Peyer's patch (tissue), 4 donors: ENCODE results near the gene AEBP2. TPM values are rescaled to one million over a fixed set of nuclear protein-coding genes. Genes with fewer than 3 reads are reported as not detected.

Source experiments
- DNase-seq, 3 donors: peaks; one replicate each; pipeline ENCODE4 v3.0.0-alpha.2; 2017 to 2019
- H3K27ac ChIP-seq, 4 donors: fragments of 200-600 bp; sonication (generic); one replicate each; pipeline ENCODE4 v1.5.1; 2016 to 2019
- H3K27me3 ChIP-seq, 2 donors: fragments of 200-600 bp; sonication (generic); one replicate each; pipeline ENCODE4 v1.5.1; 2019
- H3K36me3 ChIP-seq, 3 donors: fragments of 200-600 bp; sonication (generic); one replicate each; pipeline ENCODE4 v1.5.1; 2016 to 2019
- H3K4me1 ChIP-seq, 4 donors: fragments of 200-600 bp; sonication (generic); one replicate each; pipeline ENCODE4 v1.5.1; 2016 to 2019
- H3K4me3 ChIP-seq, 4 donors: fragments of 200-600 bp; sonication (generic); 1 replicate in 3 of 4; 2 replicates in 1 of 4; pipeline ENCODE4 v1.5.1; 2016 to 2019; ENCODE audit warnings: mild to moderate bottlenecking in 1 of 4
- H3K9me3 ChIP-seq, 4 donors: fragments of 200-600 bp; sonication (generic); one replicate each; pipeline ENCODE4 v1.5.1; 2016 to 2019; ENCODE audit warnings: mild to moderate bottlenecking in 1 of 4
- POLR2A ChIP-seq, 2 donors: fragments of 450-650 bp; IDR thresholded peaks; one replicate each; pipeline ENCODE4 v1.5.1; 2017; ENCODE audit warnings: antibody characterized with exemption in 2 of 2, mild to moderate bottlenecking in 2 of 2, moderate library complexity in 2 of 2
- total RNA-seq, 4 donors: library from RNA; depleted of rRNA; stranded (reverse); fragments of >200 nt; gene quantifications; one replicate each; pipeline ENCODE4 v1.1.0, GENCODE V29; 2016
- TF ChIP-seq, protein P1 (sequence below), 6 experiments: fragments of 450-650 bp in 4 of 6; fragments of 200-600 bp in 2 of 6; sonication (generic) in 1 of 6; IDR thresholded peaks; one replicate each; pipeline ENCODE4 v1.5.1; 2017 to 2019; ENCODE audit warnings: antibody characterized with exemption in 6 of 6, mild to moderate bottlenecking in 3 of 6, moderate library complexity in 1 of 6

AEBP2 gene
- total RNA-seq, 4 donors from 2014 or later: 22.9 to 58.4 (median 42.3) TPM

DNA sequence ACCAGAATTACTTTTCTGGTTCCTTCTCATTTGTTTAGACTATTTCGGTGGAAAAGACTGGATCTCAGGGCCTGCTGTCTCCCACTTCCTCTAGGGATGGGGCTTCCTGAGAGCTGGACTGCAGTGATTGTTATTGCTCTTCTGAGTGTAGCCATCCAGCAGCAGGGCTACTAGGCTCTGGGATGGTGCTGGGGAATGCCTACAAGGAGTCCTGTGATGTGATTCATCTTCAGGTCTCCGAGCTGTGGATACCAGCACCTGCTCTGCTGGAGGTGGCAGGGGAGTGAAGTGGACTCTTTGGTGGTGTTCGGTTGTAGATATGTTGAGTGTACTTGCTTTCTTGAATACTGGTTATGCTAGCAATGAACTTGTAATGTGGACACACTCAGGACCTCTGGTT lies 42.7 kb downstream of the AEBP2 start:
- peaks cover 0 to 8% (median 3%) of the 10 kb centered on the region in 4 donors for H3K9me3 ChIP-seq
- H3K27ac ChIP-seq: no peak overlapping the region
- peaks cover 0 to 6% (median 0%) of the 10 kb centered on the region in 4 donors for H3K4me1 ChIP-seq
- peaks cover 0 to 4% (median 0%) of the 10 kb centered on the region in 3 donors for H3K36me3 ChIP-seq
- H3K4me3 ChIP-seq: no peak overlapping the region
- no peaks in the 10 kb centered on the region for H3K27me3 ChIP-seq
- TF ChIP-seq POLR2A (IDR thresholded peaks at IDR 0.05): no peak
- TF ChIP-seq, protein P1, sequence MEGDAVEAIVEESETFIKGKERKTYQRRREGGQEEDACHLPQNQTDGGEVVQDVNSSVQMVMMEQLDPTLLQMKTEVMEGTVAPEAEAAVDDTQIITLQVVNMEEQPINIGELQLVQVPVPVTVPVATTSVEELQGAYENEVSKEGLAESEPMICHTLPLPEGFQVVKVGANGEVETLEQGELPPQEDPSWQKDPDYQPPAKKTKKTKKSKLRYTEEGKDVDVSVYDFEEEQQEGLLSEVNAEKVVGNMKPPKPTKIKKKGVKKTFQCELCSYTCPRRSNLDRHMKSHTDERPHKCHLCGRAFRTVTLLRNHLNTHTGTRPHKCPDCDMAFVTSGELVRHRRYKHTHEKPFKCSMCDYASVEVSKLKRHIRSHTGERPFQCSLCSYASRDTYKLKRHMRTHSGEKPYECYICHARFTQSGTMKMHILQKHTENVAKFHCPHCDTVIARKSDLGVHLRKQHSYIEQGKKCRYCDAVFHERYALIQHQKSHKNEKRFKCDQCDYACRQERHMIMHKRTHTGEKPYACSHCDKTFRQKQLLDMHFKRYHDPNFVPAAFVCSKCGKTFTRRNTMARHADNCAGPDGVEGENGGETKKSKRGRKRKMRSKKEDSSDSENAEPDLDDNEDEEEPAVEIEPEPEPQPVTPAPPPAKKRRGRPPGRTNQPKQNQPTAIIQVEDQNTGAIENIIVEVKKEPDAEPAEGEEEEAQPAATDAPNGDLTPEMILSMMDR (IDR thresholded peaks at IDR 0.05): no peak
- no peak for DNase-seq

DNA sequence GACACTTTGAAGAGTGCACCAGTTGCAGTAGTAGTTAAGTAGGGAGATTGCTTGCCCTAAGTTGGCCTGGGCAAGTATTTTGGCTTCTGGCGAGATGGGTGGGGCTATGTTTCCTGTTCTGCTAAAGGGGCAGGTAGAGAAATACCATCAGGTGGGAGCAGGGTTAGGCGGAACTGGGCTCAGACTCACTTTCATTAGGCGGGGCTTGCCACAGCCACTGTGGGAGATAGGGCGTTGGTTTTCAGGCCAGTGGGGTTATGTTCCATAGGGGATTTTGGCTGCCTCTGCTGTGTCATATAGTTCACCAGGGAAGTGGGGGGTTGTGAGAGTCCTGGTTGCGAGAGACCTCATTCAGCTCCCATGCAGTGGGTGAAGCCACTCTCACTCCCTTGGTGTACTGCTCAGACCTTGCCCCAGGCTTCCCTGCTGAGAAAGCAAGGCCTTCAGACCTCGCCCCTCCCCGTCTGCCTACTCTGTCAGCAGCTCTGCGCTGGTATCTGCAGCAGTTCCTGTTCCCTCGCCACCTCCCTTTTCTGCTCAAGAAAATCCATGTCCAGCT lies 43.3 kb downstream of the AEBP2 start:
- peak overlapping the region in 1 of 4 donors; percentile 31 for H3K27ac ChIP-seq
- peaks cover 0 to 4% (median 0%) of the 10 kb centered on the region in 3 donors for H3K36me3 ChIP-seq
- DNase-seq: peak in 1 of 3 donors; percentile 34
- no peaks in the 10 kb centered on the region for H3K27me3 ChIP-seq
- H3K4me3 ChIP-seq: no peak overlapping the region
- peaks cover 0 to 8% (median 3%) of the 10 kb centered on the region in 4 donors for H3K9me3 ChIP-seq
- peaks cover 0 to 6% (median 0%) of the 10 kb centered on the region in 4 donors for H3K4me1 ChIP-seq
- TF ChIP-seq POLR2A (IDR thresholded peaks at IDR 0.05): no peak
- TF ChIP-seq, protein P1 (IDR thresholded peaks at IDR 0.05): no peak

DNA sequence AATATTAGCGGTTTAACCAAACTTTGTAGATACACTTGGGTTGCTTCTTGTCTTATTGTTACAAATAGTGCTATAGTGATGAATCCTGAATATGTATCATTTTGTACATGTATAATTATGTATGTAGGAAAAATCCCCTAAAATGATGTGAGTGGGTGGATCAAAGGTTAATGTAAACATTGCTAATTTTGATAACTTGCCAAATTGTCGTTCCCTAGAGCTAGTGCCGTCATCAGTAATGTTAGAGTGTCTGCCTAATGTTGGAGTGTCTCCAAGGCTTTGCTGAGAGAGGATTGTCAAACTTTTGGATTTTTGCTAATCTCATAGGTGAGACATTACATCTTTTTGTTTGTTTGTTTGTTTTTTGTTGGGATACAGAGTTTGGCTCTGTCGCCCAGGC lies 44.4 kb downstream of the AEBP2 start:
- Histone ChIP-seq H3K36me3 (peaks cover 0 to 4% (median 0%) of the 10 kb centered on the region in 3 donors), H3K27ac (no peak overlapping the region), H3K4me3 (no peak overlapping the region), H3K4me1 (peaks cover 0 to 6% (median 0%) of the 10 kb centered on the region in 4 donors), H3K27me3 (no peaks in the 10 kb centered on the region), H3K9me3 (peaks cover 0 to 8% (median 3%) of the 10 kb centered on the region in 4 donors)
- DNase-seq: no peak
- TF ChIP-seq, protein P1 (IDR thresholded peaks at IDR 0.05): no peak
- no peak for TF ChIP-seq POLR2A (IDR thresholded peaks at IDR 0.05)

DNA sequence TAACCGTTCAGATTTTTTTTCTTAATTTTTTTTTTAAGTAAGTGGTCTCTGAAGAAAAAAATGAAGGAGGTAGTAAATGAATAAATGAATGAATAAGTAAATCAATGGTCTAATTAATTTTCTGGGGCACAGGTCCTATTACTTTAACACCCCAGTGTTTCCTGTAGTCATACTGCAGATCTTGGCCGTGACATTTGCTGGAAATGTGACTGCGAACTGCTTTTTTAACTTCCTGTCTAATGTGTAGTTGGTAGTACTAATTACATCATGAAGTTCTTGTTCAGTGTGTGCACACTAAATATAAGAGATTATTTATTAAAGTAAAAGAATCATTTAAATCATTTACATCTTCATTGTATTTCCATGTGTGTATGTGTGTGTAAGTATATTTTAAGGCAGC lies 45.4 kb downstream of the AEBP2 start:
- Histone ChIP-seq H3K36me3 (peaks cover 0 to 4% (median 0%) of the 10 kb centered on the region in 3 donors), H3K27me3 (no peaks in the 10 kb centered on the region), H3K4me3 (no peak overlapping the region), H3K9me3 (peaks cover 0 to 8% (median 3%) of the 10 kb centered on the region in 4 donors), H3K4me1 (peaks cover 0 to 6% (median 0%) of the 10 kb centered on the region in 4 donors), H3K27ac (no peak overlapping the region)
- DNase-seq: no peak
- TF ChIP-seq POLR2A (IDR thresholded peaks at IDR 0.05): no peak
- TF ChIP-seq, protein P1 (IDR thresholded peaks at IDR 0.05): no peak

DNA sequence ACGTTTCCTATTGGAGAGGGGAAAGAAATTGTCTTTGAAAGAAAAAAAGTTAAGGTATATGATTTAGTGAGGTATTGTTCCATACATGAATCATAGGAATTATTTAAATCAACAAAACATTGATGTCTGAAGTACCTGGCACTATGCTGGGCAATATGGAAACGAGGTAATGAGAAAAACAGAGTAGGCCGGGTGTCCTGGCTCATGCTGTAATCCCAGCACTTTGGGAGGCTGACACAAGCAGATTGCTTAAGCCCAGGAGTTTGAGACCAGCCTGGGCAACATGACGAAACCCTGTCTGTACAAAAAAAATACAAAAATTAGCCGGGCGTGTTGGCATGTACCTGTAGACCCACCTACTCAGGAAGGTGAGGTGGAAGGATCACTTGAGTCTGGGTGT lies 45.9 kb downstream of the AEBP2 start:
- TF ChIP-seq POLR2A (IDR thresholded peaks at IDR 0.05): no peak
- peaks cover 0 to 6% (median 0%) of the 10 kb centered on the region in 4 donors for H3K4me1 ChIP-seq

DNA sequence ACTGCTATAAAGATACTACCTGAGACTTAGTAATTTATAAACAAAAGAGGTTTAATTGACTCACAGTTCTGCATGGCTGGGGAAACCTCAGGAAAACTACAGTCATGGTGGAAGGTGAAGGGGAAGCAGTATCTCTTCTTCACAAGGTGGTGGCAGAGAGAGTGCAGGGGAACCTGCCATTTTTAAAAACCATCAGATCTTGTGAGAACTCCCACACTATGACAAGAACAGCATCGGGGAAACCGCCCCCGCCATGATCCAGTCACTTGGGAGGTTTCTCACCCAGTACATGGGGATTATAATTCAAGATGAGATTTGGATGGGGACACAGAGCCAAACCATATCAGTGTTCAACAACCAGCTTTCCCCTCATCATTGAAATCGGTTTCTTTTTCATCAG lies 49.9 kb downstream of the AEBP2 start:
- DNase-seq: no peak
- H3K36me3 ChIP-seq: peaks cover 0 to 6% (median 0%) of the 10 kb centered on the region in 3 donors
- no peaks in the 10 kb centered on the region for H3K9me3 ChIP-seq
- H3K4me1 ChIP-seq: no peaks in the 10 kb centered on the region
- H3K27ac ChIP-seq: no peak overlapping the region
- TF ChIP-seq, protein P1 (IDR thresholded peaks at IDR 0.05): no peak
- TF ChIP-seq POLR2A (IDR thresholded peaks at IDR 0.05): no peak
- H3K27me3 ChIP-seq: no peaks in the 10 kb centered on the region
- no peak overlapping the region for H3K4me3 ChIP-seq

More for the DNA sequence above, 45.9 kb downstream of the AEBP2 start:
- H3K27ac ChIP-seq: no peak overlapping the region
- H3K36me3 ChIP-seq: peaks cover 0 to under 1% (median 0%) of the 10 kb centered on the region in 3 donors
- no peak for DNase-seq
- no peak overlapping the region for H3K4me3 ChIP-seq
- H3K9me3 ChIP-seq: peaks cover 0 to 4% (median 1%) of the 10 kb centered on the region in 4 donors
- no peaks in the 10 kb centered on the region for H3K27me3 ChIP-seq
